ENCODE results near the gene SKAP1. TPM values are rescaled to one million over a fixed set of nuclear protein-coding genes. Genes with fewer than 3 reads are reported as not detected.

The SKAP1 gene
- total and polyA plus RNA-seq, 8 donors, result 2.4 to 4.4 (median 3.2) TPM; not detected in 2

GRCh38 chr17:48283411-48283810 lies 146.6 kb downstream of the SKAP1 start:
- no peaks in the 10 kb centered on the region for H3K36me3 ChIP-seq
- intact Hi-C loops (cut with DNase I; ENCODE audit: low total_unique reads), result no loop called here
- no peaks in the 10 kb centered on the region for H3K4me1 ChIP-seq
- no peak overlapping the region for H3K27ac ChIP-seq
- 49 to 90% (median 85%) methylated on average over 2 of the region's 2 CpGs for WGBS, 5 donors
- no peaks in the 10 kb centered on the region for H3K9me3 ChIP-seq
- no peak for DNase-seq
- peaks cover 0 to 20% (median 0%) of the 10 kb centered on the region in 3 donors for H3K27me3 ChIP-seq
- no peak overlapping the region for H3K4me3 ChIP-seq
- TF ChIP-seq EP300 (IDR thresholded peaks at IDR 0.05), result no peak
- no peak for TF ChIP-seq POLR2A (IDR thresholded peaks at IDR 0.05)
- no peak for TF ChIP-seq POLR2AphosphoS5 (IDR thresholded peaks at IDR 0.05)

GRCh38 chr17:48282303-48282702 lies 147.7 kb downstream of the SKAP1 start:
- no peak for DNase-seq
- intact Hi-C loops (cut with DNase I; ENCODE audit: low total_unique reads), result no loop called here
- Histone ChIP-seq H3K36me3 (no peaks in the 10 kb centered on the region), H3K27ac (no peak overlapping the region), H3K27me3 (peaks cover 0 to 17% (median 0%) of the 10 kb centered on the region in 3 donors), H3K4me3 (no peak overlapping the region), H3K4me1 (no peaks in the 10 kb centered on the region), H3K9me3 (no peaks in the 10 kb centered on the region)
- WGBS, 5 donors, result 93 to 100% (median 94%) methylated on average over 2 of the region's 2 CpGs
- TF ChIP-seq EP300 (IDR thresholded peaks at IDR 0.05) (no peak), POLR2AphosphoS5 (IDR thresholded peaks at IDR 0.05) (no peak), POLR2A (IDR thresholded peaks at IDR 0.05) (no peak), CTCF (IDR thresholded peaks at IDR 0.05) (no peak)

DNA sequence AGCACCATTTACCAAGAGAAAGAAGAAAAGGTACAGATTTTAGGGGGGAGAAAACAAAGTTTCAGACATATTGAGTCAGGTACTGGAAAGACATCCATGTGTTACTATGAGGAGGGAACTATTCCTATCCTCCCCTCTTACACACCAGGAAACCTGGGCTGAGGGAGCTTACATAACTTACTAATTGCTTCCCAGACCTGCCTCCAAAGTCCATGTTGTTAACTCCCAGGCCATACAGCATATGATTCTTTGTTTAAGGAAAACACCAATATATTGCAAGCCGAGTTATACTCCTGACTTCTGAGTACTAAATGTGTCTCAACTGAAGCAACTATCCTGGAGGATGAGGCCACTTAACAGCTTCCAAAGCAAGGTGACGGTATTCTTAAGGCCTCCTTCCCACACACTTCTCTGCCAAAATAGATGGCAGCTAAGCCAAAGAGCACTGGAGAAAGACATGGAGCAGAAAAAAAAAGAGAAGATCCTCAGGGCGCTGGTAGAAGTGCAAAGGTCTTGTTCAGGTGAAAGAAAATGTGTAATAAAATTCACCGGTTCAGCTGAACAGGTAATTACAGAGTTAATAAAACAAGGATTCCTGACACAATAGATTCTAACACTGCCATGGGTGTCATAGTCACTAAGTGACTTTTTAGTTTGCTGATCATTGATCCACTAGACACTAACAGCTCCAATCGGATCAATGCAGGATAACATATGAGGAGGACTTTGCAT lies 151.1 kb downstream of the SKAP1 start:
- Histone ChIP-seq H3K36me3 (no peaks in the 10 kb centered on the region), H3K27ac (no peak overlapping the region), H3K27me3 (peaks cover 0 to 16% (median under 1%) of the 10 kb centered on the region in 3 donors), H3K4me3 (no peak overlapping the region), H3K9me3 (no peaks in the 10 kb centered on the region), H3K4me1 (no peaks in the 10 kb centered on the region)
- no peak for DNase-seq
- TF ChIP-seq CTCF (IDR thresholded peaks at IDR 0.05) (no peak), POLR2A (IDR thresholded peaks at IDR 0.05) (no peak), EP300 (IDR thresholded peaks at IDR 0.05) (no peak), POLR2AphosphoS5 (IDR thresholded peaks at IDR 0.05) (no peak)
- 78 to 91% (median 85%) methylated on average over 5 of the region's 5 CpGs for WGBS, 5 donors
- intact Hi-C loops (cut with DNase I; ENCODE audit: low total_unique reads), result no loop called here

- 89 to 93% (median 90%) methylated on average over 1 of the region's 1 CpG for WGBS, 5 donors
- intact Hi-C loops (cut with DNase I; ENCODE audit: low total_unique reads), result no loop called here
- no peak for DNase-seq
- H3K27me3 ChIP-seq, result peaks cover 0 to 26% (median 5%) of the 10 kb centered on the region in 3 donors
- H3K9me3 ChIP-seq, result no peaks in the 10 kb centered on the region
- no peak overlapping the region for H3K4me3 ChIP-seq
- TF ChIP-seq POLR2A (IDR thresholded peaks at IDR 0.05) (no peak), POLR2AphosphoS5 (IDR thresholded peaks at IDR 0.05) (no peak), CTCF (IDR thresholded peaks at IDR 0.05) (no peak), EP300 (IDR thresholded peaks at IDR 0.05) (no peak)
- H3K4me1 ChIP-seq, result no peaks in the 10 kb centered on the region
- no peak overlapping the region for H3K27ac ChIP-seq
- H3K36me3 ChIP-seq, result no peaks in the 10 kb centered on the region
These were observed 153.2 kb downstream of the SKAP1 start for GRCh38 chr17:48276776-48277175.

GRCh38 chr17:48270899-48271298 lies 159.1 kb downstream of the SKAP1 start:
- TF ChIP-seq POLR2AphosphoS5 (IDR thresholded peaks at IDR 0.05), result no peak
- H3K9me3 ChIP-seq, result no peaks in the 10 kb centered on the region
- H3K27ac ChIP-seq, result no peak overlapping the region
- intact Hi-C loops (cut with DNase I; ENCODE audit: low total_unique reads), result no loop called here
- H3K36me3 ChIP-seq, result no peaks in the 10 kb centered on the region
- no peak for DNase-seq
- no peak overlapping the region for H3K4me3 ChIP-seq
- H3K4me1 ChIP-seq, result peaks cover 0 to 4% (median 2%) of the 10 kb centered on the region in 4 donors
- H3K27me3 ChIP-seq, result peaks cover 0 to 15% (median 5%) of the 10 kb centered on the region in 3 donors
- 62 to 72% (median 70%) methylated on average over 2 of the region's 2 CpGs for WGBS, 5 donors

All from stomach (tissue), 9 donors.